Memory B cell (primary cell): ENCODE data around the gene CENPVL3.
"Not testable (repeated sequence)": the region's sequence is repeated elsewhere in the genome, so short reads cannot be mapped to it uniquely, and the experiment has no call there.

ENCODE experiments used
- ATAC-seq: fragments of 150-1000 bp; cut with Tn5 transposase; 2 replicates; pipeline ENCODE4 v1.10.0; 2021; ENCODE audit warnings: low read depth, mild to moderate bottlenecking, moderate library complexity
- DNase-seq, 2 donors: peaks; one replicate each; pipeline ENCODE4 v3.0.0; 2022; ENCODE audit warnings: low spot score in 2 of 2
- H3K27ac Mint-ChIP-seq: one replicate; pipeline ENCODE4 v1.8.0; 2022; ENCODE audit warnings: mild to moderate bottlenecking, moderate library complexity, mixed read lengths
- H3K27me3 Mint-ChIP-seq: one replicate; pipeline ENCODE4 v1.8.0; 2022; ENCODE audit warnings: mixed read lengths
- H3K36me3 Mint-ChIP-seq: one replicate; pipeline ENCODE4 v1.8.0; 2022; ENCODE audit warnings: mild to moderate bottlenecking, mixed read lengths
- H3K4me1 Mint-ChIP-seq: one replicate; pipeline ENCODE4 v1.8.0; 2022; ENCODE audit warnings: mixed read lengths
- H3K4me3 Mint-ChIP-seq: one replicate; pipeline ENCODE4 v1.8.0; 2022; ENCODE audit warnings: mild to moderate bottlenecking, moderate library complexity, mixed read lengths
- H3K9me3 Mint-ChIP-seq: one replicate; pipeline ENCODE4 v1.8.0; 2022; ENCODE audit warnings: mixed read lengths

Gene CENPVL3

GRCh38 chrX:51618241-51619155 is at the start of gene CENPVL3:
Gene CENPVL3, minus strand, starts transcription at chrX:51618912. Its CDS starts 39 bp downstream, at chrX:51618873.
- not testable (repeated sequence) for H3K9me3 Mint-ChIP-seq, H3K4me1 Mint-ChIP-seq, H3K36me3 Mint-ChIP-seq, ATAC-seq, DNase-seq, H3K27ac Mint-ChIP-seq
- Mint-ChIP-seq H3K27me3 (peaks cover 15% of the 10 kb centered on the region), H3K4me3 (peak within 1 kb of the TSS; percentile 59)

GRCh38 chrX:51665981-51666380 is 47.3 kb upstream of the CENPVL3 start:
- no peak for ATAC-seq
- no peaks in the 10 kb centered on the region for H3K9me3 Mint-ChIP-seq
- H3K27ac Mint-ChIP-seq, result no peak overlapping the region
- no peak for DNase-seq
- no peaks in the 10 kb centered on the region for H3K36me3 Mint-ChIP-seq
- no peaks in the 10 kb centered on the region for H3K4me1 Mint-ChIP-seq
- no peak overlapping the region for H3K4me3 Mint-ChIP-seq
- no peaks in the 10 kb centered on the region for H3K27me3 Mint-ChIP-seq

- H3K9me3 Mint-ChIP-seq, result no peaks in the 10 kb centered on the region
- H3K4me3 Mint-ChIP-seq, result no peak overlapping the region
- no peak for ATAC-seq
- H3K4me1 Mint-ChIP-seq, result no peaks in the 10 kb centered on the region
- peaks cover 15% of the 10 kb centered on the region for H3K27me3 Mint-ChIP-seq
- no peak for DNase-seq
- H3K36me3 Mint-ChIP-seq, result no peaks in the 10 kb centered on the region
- no peak overlapping the region for H3K27ac Mint-ChIP-seq
These were observed 24.7 kb upstream of the CENPVL3 start for GRCh38 chrX:51643377-51643776.

- peaks cover 11% of the 10 kb centered on the region for H3K27me3 Mint-ChIP-seq
- ATAC-seq, result no peak
- H3K27ac Mint-ChIP-seq, result no peak overlapping the region
- H3K4me3 Mint-ChIP-seq, result no peak overlapping the region
- H3K4me1 Mint-ChIP-seq, result no peaks in the 10 kb centered on the region
- DNase-seq, result no peak
- H3K9me3 Mint-ChIP-seq, result no peaks in the 10 kb centered on the region
- H3K36me3 Mint-ChIP-seq, result no peaks in the 10 kb centered on the region
These were observed 22.8 kb upstream of the CENPVL3 start for GRCh38 chrX:51641421-51642021.

- H3K27me3 Mint-ChIP-seq, result not testable (repeated sequence)
These were observed 17.8 kb upstream of the CENPVL3 start for GRCh38 chrX:51636511-51636910.

GRCh38 chrX:51614353-51615012 is 4.2 kb downstream of the CENPVL3 start:
- H3K36me3 Mint-ChIP-seq, result no peaks in the 10 kb centered on the region
- H3K4me3 Mint-ChIP-seq, result no peak overlapping the region
- no peak overlapping the region for H3K27ac Mint-ChIP-seq
- peaks cover 3% of the 10 kb centered on the region for H3K4me1 Mint-ChIP-seq
- ATAC-seq (no peak), DNase-seq (peak in 1 of 2 donors; percentile 0)
- H3K9me3 Mint-ChIP-seq, result no peaks in the 10 kb centered on the region
- H3K27me3 Mint-ChIP-seq, result peaks cover 15% of the 10 kb centered on the region

More at GRCh38 chrX:51636511-51636910, 17.8 kb upstream of the CENPVL3 start:
- not testable (repeated sequence) for H3K4me1 Mint-ChIP-seq, H3K9me3 Mint-ChIP-seq, ATAC-seq, H3K36me3 Mint-ChIP-seq, H3K27ac Mint-ChIP-seq, DNase-seq, H3K4me3 Mint-ChIP-seq

GRCh38 chrX:51608766-51609165 is 9.9 kb downstream of the CENPVL3 start:
- Mint-ChIP-seq H3K4me3 (no peak overlapping the region), H3K27me3 (peaks cover 3% of the 10 kb centered on the region), H3K27ac (peak overlapping the region; percentile 15), H3K9me3 (no peaks in the 10 kb centered on the region), H3K4me1 (peaks cover 3% of the 10 kb centered on the region), H3K36me3 (no peaks in the 10 kb centered on the region)
- ATAC-seq (no peak), DNase-seq (no peak)

GRCh38 chrX:51608126-51608525 is 10.6 kb downstream of the CENPVL3 start:
- H3K27ac Mint-ChIP-seq, result peak overlapping the region; percentile 15
- H3K36me3 Mint-ChIP-seq, result no peaks in the 10 kb centered on the region
- H3K4me1 Mint-ChIP-seq, result peaks cover 3% of the 10 kb centered on the region
- peaks cover 2% of the 10 kb centered on the region for H3K27me3 Mint-ChIP-seq
- H3K9me3 Mint-ChIP-seq, result no peaks in the 10 kb centered on the region
- no peak overlapping the region for H3K4me3 Mint-ChIP-seq
- peak; percentile 47 for ATAC-seq
- no peak for DNase-seq

GRCh38 chrX:51606446-51606845 is 12.3 kb downstream of the CENPVL3 start:
- ATAC-seq (no peak), DNase-seq (no peak)
- Mint-ChIP-seq H3K27me3 (no peaks in the 10 kb centered on the region), H3K4me1 (peaks cover 3% of the 10 kb centered on the region), H3K36me3 (no peaks in the 10 kb centered on the region), H3K27ac (no peak overlapping the region), H3K4me3 (no peak overlapping the region), H3K9me3 (no peaks in the 10 kb centered on the region)

GRCh38 chrX:51598899-51599298 is 19.8 kb downstream of the CENPVL3 start:
- ATAC-seq, result no peak
- Mint-ChIP-seq H3K36me3 (no peaks in the 10 kb centered on the region), H3K4me3 (no peak overlapping the region)

GRCh38 chrX:51571874-51572273 is 46.8 kb downstream of the CENPVL3 start:
- H3K4me3 Mint-ChIP-seq, result no peak overlapping the region
- peaks cover 2% of the 10 kb centered on the region for H3K27me3 Mint-ChIP-seq
- H3K9me3 Mint-ChIP-seq, result no peaks in the 10 kb centered on the region
- H3K36me3 Mint-ChIP-seq, result no peaks in the 10 kb centered on the region
- DNase-seq (no peak), ATAC-seq (no peak)
- H3K27ac Mint-ChIP-seq, result no peak overlapping the region
- no peaks in the 10 kb centered on the region for H3K4me1 Mint-ChIP-seq

More at GRCh38 chrX:51598899-51599298, 19.8 kb downstream of the CENPVL3 start:
- Mint-ChIP-seq H3K9me3 (no peaks in the 10 kb centered on the region), H3K4me1 (no peaks in the 10 kb centered on the region), H3K27me3 (peaks cover 3% of the 10 kb centered on the region), H3K27ac (peak overlapping the region; percentile 38)
- no peak for DNase-seq

GRCh38 chrX:51569561-51569960 is 49.2 kb downstream of the CENPVL3 start:
- Mint-ChIP-seq H3K27ac (no peak overlapping the region), H3K9me3 (no peaks in the 10 kb centered on the region), H3K36me3 (no peaks in the 10 kb centered on the region), H3K4me3 (no peak overlapping the region), H3K4me1 (no peaks in the 10 kb centered on the region), H3K27me3 (peaks cover 2% of the 10 kb centered on the region)
- DNase-seq, result no peak
- no peak for ATAC-seq

- Mint-ChIP-seq H3K27me3 (peaks cover 2% of the 10 kb centered on the region), H3K4me3 (no peak overlapping the region), H3K36me3 (no peaks in the 10 kb centered on the region), H3K9me3 (no peaks in the 10 kb centered on the region), H3K27ac (no peak overlapping the region), H3K4me1 (no peaks in the 10 kb centered on the region)
- ATAC-seq (no peak), DNase-seq (no peak)
These were observed 50.1 kb downstream of the CENPVL3 start for GRCh38 chrX:51568586-51568985.
